B cell (primary cell): Measurements from ENCODE around the gene NRXN2. TPM values are rescaled to one million over a fixed set of nuclear protein-coding genes. Genes with fewer than 3 reads are reported as not detected.

Experiments used
- ATAC-seq: fragments of 200-7000 bp; cut with Tn5 transposase; one replicate; pipeline ENCODE4 v1.10.0; 2021; ENCODE audit warnings: low read depth, mild to moderate bottlenecking, moderate number of reproducible peaks, moderate library complexity
- CTCF ChIA-PET: fragments of 350-600 bp; sonication (Branson Sonifier 250); formaldehyde crosslinking; loops from one replicate; lab custom pipeline; 2021; ENCODE audit warnings: antibody characterized with exemption, inconsistent platforms; lab: Charles Lee
- POLR2A ChIA-PET: fragments of 350-600 bp; sonication (Branson Sonifier 250); formaldehyde crosslinking; loops from one replicate; lab custom pipeline; 2021; ENCODE audit warnings: antibody characterized with exemption; lab: Charles Lee
- DNase-seq: peaks from one replicate; pipeline ENCODE4 v3.0.0; 2013
- H2AFZ ChIP-seq: 2 replicates; pipeline ENCODE4 v1.6.1; 2012; ENCODE audit warnings: mild to moderate bottlenecking, low read depth, low read length; ENCODE audit not compliant: insufficient read depth, poor library complexity, severe bottlenecking
- H3K27ac ChIP-seq, 2 donors: 1 replicate in 1 of 2; 2 replicates in 1 of 2; pipeline ENCODE4 v1.5.1; 2012 to 2013; ENCODE audit warnings: low read length in 2 of 2, mild to moderate bottlenecking in 2 of 2, moderate library complexity in 1 of 2
- H3K27me3 ChIP-seq, 4 experiments: fragments of 200-600 bp in 1 of 4; sonication (generic) in 1 of 4; replicated peaks in 1 of 4; 1 replicate in 2 of 4; 2 replicates in 2 of 4; pipeline versions ENCODE4 v1.6.1 to v1.7.0; 2013 to 2016; ENCODE audit warnings: low read length in 3 of 4, mild to moderate bottlenecking in 2 of 4, mixed read lengths in 1 of 4, moderate library complexity in 1 of 4; ENCODE audit not compliant: insufficient read depth in 4 of 4, control insufficient read depth in 3 of 4; ENCODE audit errors: control extremely low read depth in 1 of 4
- H3K36me3 ChIP-seq, 2 experiments: replicated peaks in 1 of 2; 1 replicate in 1 of 2; 2 replicates in 1 of 2; pipeline versions ENCODE4 v1.6.1 to v1.7.1; 2013; ENCODE audit warnings: low read length in 1 of 2; ENCODE audit not compliant: insufficient read depth in 2 of 2, control insufficient read depth in 1 of 2; ENCODE audit errors: control extremely low read depth in 1 of 2, extremely low read depth in 1 of 2
- H3K4me1 ChIP-seq, 2 donors: fragments of 200-600 bp in 1 of 2; sonication (generic) in 1 of 2; 1 replicate in 1 of 2; 2 replicates in 1 of 2; pipeline versions ENCODE4 v1.5.1 to v1.6.1; 2013 to 2017; ENCODE audit warnings: low read length in 2 of 2; ENCODE audit not compliant: control insufficient read depth in 2 of 2, insufficient read depth in 2 of 2
- H3K4me2 ChIP-seq: replicated peaks from 2 replicates; pipeline ENCODE3; 2012; ENCODE audit warnings: mild to moderate bottlenecking, low read depth, low read length; ENCODE audit not compliant: poor library complexity, severe bottlenecking
- H3K4me3 ChIP-seq, 5 experiments: fragments of 200-600 bp in 1 of 5; sonication (generic) in 1 of 5; 1 replicate in 3 of 5; 2 replicates in 2 of 5; pipeline versions ENCODE4 v1.5.1 to v1.7.0; 2011 to 2016; ENCODE audit warnings: low read length in 4 of 5, mild to moderate bottlenecking in 4 of 5, low read depth in 2 of 5, control low read depth in 1 of 5, moderate library complexity in 1 of 5; ENCODE audit not compliant: insufficient read depth in 1 of 5; ENCODE audit errors: control extremely low read depth in 1 of 5, extremely low read depth in 1 of 5
- H3K79me2 ChIP-seq: fragments of 200-600 bp; sonication (generic); one replicate; pipeline ENCODE4 v1.6.0; 2016; ENCODE audit warnings: low read length; ENCODE audit not compliant: control insufficient read depth, insufficient read depth
- H3K9ac ChIP-seq: fragments of 200-600 bp; sonication (generic); 2 replicates; pipeline ENCODE4 v1.6.1; 2017; ENCODE audit warnings: mild to moderate bottlenecking, low read length, moderate library complexity
- H3K9me3 ChIP-seq, 3 donors: one replicate each; pipeline versions ENCODE4 v1.6.1 to v1.7.1; 2013; ENCODE audit warnings: low read length in 2 of 3; ENCODE audit not compliant: control insufficient read depth in 2 of 3, insufficient read depth in 1 of 3; ENCODE audit errors: control extremely low read depth in 1 of 3
- H4K20me1 ChIP-seq: 2 replicates; pipeline ENCODE4 v1.6.0; 2012; ENCODE audit warnings: mild to moderate bottlenecking, low read length; ENCODE audit not compliant: insufficient read depth, control insufficient read depth, poor library complexity, severe bottlenecking
- H3K27ac Mint-ChIP-seq: one replicate; pipeline ENCODE4 v1.8.0; 2021; ENCODE audit warnings: mixed read lengths
- H3K27me3 Mint-ChIP-seq: one replicate; pipeline ENCODE4 v1.8.0; 2021; ENCODE audit warnings: mixed read lengths
- H3K4me1 Mint-ChIP-seq: one replicate; pipeline ENCODE4 v1.8.0; 2021; ENCODE audit warnings: mixed read lengths
- H3K4me3 Mint-ChIP-seq: one replicate; pipeline ENCODE4 v1.8.0; 2021; ENCODE audit warnings: mixed read lengths
- H3K9me3 Mint-ChIP-seq: one replicate; pipeline ENCODE4 v1.8.0; 2022; ENCODE audit warnings: mixed read lengths; ENCODE audit not compliant: insufficient read depth
- EZH2 ChIP-seq: IDR thresholded peaks from 2 replicates; pipeline ENCODE4 v1.6.1; 2012; ENCODE audit warnings: borderline replicate concordance, low read depth, mild to moderate bottlenecking, moderate library complexity, low read length; ENCODE audit not compliant: insufficient read depth, poor library complexity, severe bottlenecking
- WGBS: methylation state at CpG from one replicate; pipeline ENCODE4 v1.1.5; 2013; ENCODE audit warnings: missing lambda C conversion rate; ENCODE audit not compliant: insufficient coverage; 5-methylcytosine and 5-hydroxymethylcytosine counted together
- intact Hi-C: fragments of 100-400 bp; cut with micrococcal nuclease; formaldehyde crosslinking; loops from one replicate; pipeline ENCODE4 v1.10.0; 2022
- polyA plus RNA-seq: library from polyadenylated mRNA; depleted of rRNA; stranded (reverse); fragments of >200 nt; gene quantifications from 2 replicates; pipeline ENCODE4 v1.2.3, GENCODE V29; 2012
- total RNA-seq, 2 donors: library from RNA; stranded (reverse); fragments of 120-200 nt in 1 of 2; gene quantifications; 1 replicate in 1 of 2; 2 replicates in 1 of 2; pipeline versions ENCODE4 v1.2.3 to v1.2.4, GENCODE V29; 2013 to 2022
- TF ChIP-seq, protein P1 (sequence below): fragments of 200-600 bp; IDR thresholded peaks from one replicate; pipeline ENCODE4 v1.8.0; 2022; ENCODE audit warnings: antibody characterized with exemption, mild to moderate bottlenecking

Gene NRXN2
- total and polyA plus RNA-seq, 2 donors (not counting 1 experiment from before 2014, with no cell fraction given) = 0.01 to 0.52 TPM

DNA sequence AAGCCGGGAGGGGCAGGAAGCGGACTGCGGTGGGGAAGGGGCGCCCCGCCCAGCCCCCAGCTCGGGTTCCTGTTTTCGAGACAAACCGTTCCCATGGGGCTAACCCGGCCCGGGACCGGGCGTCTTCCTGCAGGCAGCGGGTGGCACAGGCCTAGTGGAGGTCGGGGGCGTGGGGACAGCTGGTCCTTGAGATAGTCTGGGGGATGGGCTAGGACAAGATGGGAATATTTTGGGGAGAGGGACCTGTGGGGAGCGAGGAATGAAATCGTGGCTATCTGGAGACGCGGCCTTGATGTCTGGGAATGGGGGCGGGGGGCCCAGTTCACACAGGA is 22.2 kb upstream of the NRXN2 start:
- Histone ChIP-seq H3K79me2 (peaks cover 41% of the 10 kb centered on the region), H3K9me3 (no peaks in the 10 kb centered on the region), H3K4me1 (peaks cover 23 to 44% of the 10 kb centered on the region in 2 donors), H3K4me2 (peak overlapping the region; percentile 99), H3K27me3 (no peaks in the 10 kb centered on the region), H2AFZ (peak overlapping the region; percentile 75), H4K20me1 (peaks cover 39% of the 10 kb centered on the region), H3K27ac (peak overlapping the region; percentile 97 to 98), H3K9ac (peak overlapping the region; percentile 94), H3K36me3 (peaks cover 0 to 21% of the 10 kb centered on the region in 2 experiments), H3K4me3 (peak overlapping the region in 4 of 5 experiments; percentile 72 to 99 (median 80))
- Mint-ChIP-seq H3K27me3 (no peaks in the 10 kb centered on the region), H3K9me3 (no peaks in the 10 kb centered on the region), H3K4me1 (peaks cover 58% of the 10 kb centered on the region), H3K27ac (peak overlapping the region; percentile 100), H3K4me3 (peak overlapping the region; percentile 97)
- under 1% methylated on average over 20 of the region's 20 CpGs for WGBS
- TF ChIP-seq EZH2 = no peak
- TF ChIP-seq, protein P1, sequence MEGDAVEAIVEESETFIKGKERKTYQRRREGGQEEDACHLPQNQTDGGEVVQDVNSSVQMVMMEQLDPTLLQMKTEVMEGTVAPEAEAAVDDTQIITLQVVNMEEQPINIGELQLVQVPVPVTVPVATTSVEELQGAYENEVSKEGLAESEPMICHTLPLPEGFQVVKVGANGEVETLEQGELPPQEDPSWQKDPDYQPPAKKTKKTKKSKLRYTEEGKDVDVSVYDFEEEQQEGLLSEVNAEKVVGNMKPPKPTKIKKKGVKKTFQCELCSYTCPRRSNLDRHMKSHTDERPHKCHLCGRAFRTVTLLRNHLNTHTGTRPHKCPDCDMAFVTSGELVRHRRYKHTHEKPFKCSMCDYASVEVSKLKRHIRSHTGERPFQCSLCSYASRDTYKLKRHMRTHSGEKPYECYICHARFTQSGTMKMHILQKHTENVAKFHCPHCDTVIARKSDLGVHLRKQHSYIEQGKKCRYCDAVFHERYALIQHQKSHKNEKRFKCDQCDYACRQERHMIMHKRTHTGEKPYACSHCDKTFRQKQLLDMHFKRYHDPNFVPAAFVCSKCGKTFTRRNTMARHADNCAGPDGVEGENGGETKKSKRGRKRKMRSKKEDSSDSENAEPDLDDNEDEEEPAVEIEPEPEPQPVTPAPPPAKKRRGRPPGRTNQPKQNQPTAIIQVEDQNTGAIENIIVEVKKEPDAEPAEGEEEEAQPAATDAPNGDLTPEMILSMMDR = no peak
- ATAC-seq (peak; percentile 51), DNase-seq (peak; percentile 95)
- ChIA-PET CTCF (interaction anchor here (1.2 to 13.7 kb wide), 9 partner anchors 10 to 102 kb away, joined by 3 to 280 read pairs (median 29); partner anchors contain the start of genes MAP4K2 and SF1), POLR2A (interaction anchor here (0.6 to 8.9 kb wide), 12 partner anchors 11 to 787 kb away, joined by 3 to 175 read pairs (median 9); partner anchors contain the start of genes CDC42BPG, FAU, MAP4K2 and MRPL49)
- intact Hi-C loops = loop anchor here (1.0 to 10.0 kb wide), 7 partner anchors 27 to 830 kb away; partner anchors contain the start of genes CDC42BPG, EHBP1L1, EHD1 and FAM89B
